Lung (tissue), 12 donors: ENCODE measurements around the gene DYNLRB1. TPM values are rescaled to one million over a fixed set of nuclear protein-coding genes. Genes with fewer than 3 reads are reported as not detected.
A peak's percentile ranks its signal among the peaks of the same experiment; 100 is the strongest.

Experiments
- ATAC-seq: fragments of 200-7000 bp; cut with Tn5 transposase; one replicate; pipeline ENCODE4 v1.9.1; 2020; ENCODE audit warnings: moderate number of reproducible peaks; ENCODE audit not compliant: insufficient read depth, low FRiP score
- DNase-seq, 3 donors: peaks; one replicate each; pipeline ENCODE4 v3.0.0-alpha.2; 2013 to 2017
- H3K27ac ChIP-seq, 2 donors: one replicate each; pipeline ENCODE4 v1.5.1; 2013; ENCODE audit warnings: mild to moderate bottlenecking in 2 of 2, moderate library complexity in 2 of 2, control low read depth in 1 of 2, inconsistent platforms in 1 of 2, low read depth in 1 of 2, low read length in 1 of 2
- H3K27me3 ChIP-seq, 3 donors: one replicate each; pipeline ENCODE4 v1.5.1; 2013; ENCODE audit warnings: low read length in 2 of 3; ENCODE audit not compliant: control insufficient read depth in 3 of 3, insufficient read depth in 3 of 3
- H3K36me3 ChIP-seq, 4 donors: one replicate each; pipeline ENCODE4 v1.5.1; 2013; ENCODE audit warnings: low read length in 4 of 4, mild to moderate bottlenecking in 1 of 4, moderate library complexity in 1 of 4; ENCODE audit not compliant: control insufficient read depth in 4 of 4, insufficient read depth in 4 of 4
- H3K4me1 ChIP-seq, 5 donors: one replicate each; pipeline ENCODE4 v1.5.1; 2013; ENCODE audit warnings: low read length in 5 of 5, mild to moderate bottlenecking in 2 of 5, moderate library complexity in 1 of 5; ENCODE audit not compliant: control insufficient read depth in 5 of 5, insufficient read depth in 5 of 5
- H3K4me3 ChIP-seq: one replicate; pipeline ENCODE4 v1.5.1; 2013; ENCODE audit warnings: mild to moderate bottlenecking, control low read depth, moderate library complexity
- H3K9ac ChIP-seq, 2 donors: one replicate each; pipeline ENCODE4 v1.5.1; 2013; ENCODE audit warnings: low read length in 2 of 2, control low read depth in 1 of 2; ENCODE audit not compliant: insufficient read depth in 1 of 2
- H3K9me3 ChIP-seq, 4 donors: one replicate each; pipeline ENCODE4 v1.5.1; 2013; ENCODE audit warnings: low read length in 3 of 4, mild to moderate bottlenecking in 1 of 4, moderate library complexity in 1 of 4; ENCODE audit not compliant: control insufficient read depth in 4 of 4, insufficient read depth in 3 of 4
- CTCF ChIP-seq: IDR thresholded peaks from 2 replicates; pipeline ENCODE4 v1.5.1; 2012; ENCODE audit warnings: mild to moderate bottlenecking; ENCODE audit errors: control extremely low read depth, extremely low read depth
- WGBS, 2 donors: extraction: QIAGEN DNeasy Blood & Tissue Kit; methylation state at CpG; one replicate each; pipeline ENCODE4 v1.1.7; 2013; 5-methylcytosine and 5-hydroxymethylcytosine counted together
- polyA plus RNA-seq, 2 donors: library from polyadenylated mRNA; stranded (reverse); fragments of 200-250 nt; gene quantifications; one replicate each; pipeline ENCODE4 v1.2.1, GENCODE V29; 2013
- total RNA-seq, 2 donors: library from RNA; depleted of rRNA in 1 of 2; stranded (reverse); fragments of >200 nt in 1 of 2; gene quantifications; one replicate each; pipeline ENCODE4 v1.2.1, GENCODE V29; 2014 to 2021
- donor health status: control.
- donor health status: control.
- donor health status: Bipolar disorder and iron deficiency.
- donor health status: healthy.
- donor health status: DM: yes; HTN: yes; CAD: no.

DYNLRB1 gene
- total and polyA plus RNA-seq, 4 donors = 77.3 to 433 (median 156) TPM

- no peak overlapping the region for H3K4me3 ChIP-seq
- no peaks in the 10 kb centered on the region for H3K9me3 ChIP-seq
- H3K36me3 ChIP-seq = peaks cover 13 to 37% (median 19%) of the 10 kb centered on the region in 4 donors
- no peak overlapping the region for H3K9ac ChIP-seq
- no peaks in the 10 kb centered on the region for H3K27me3 ChIP-seq
- no peak for TF ChIP-seq CTCF
- ATAC-seq (no peak), DNase-seq (no peak)
- peaks cover 4 to 22% (median 11%) of the 10 kb centered on the region in 5 donors for H3K4me1 ChIP-seq
- WGBS, 2 donors = 90 to 93% methylated on average over 10 of the region's 10 CpGs
- H3K27ac ChIP-seq = peak overlapping the region; percentile 64 to 72
Observed at GRCh38 chr20:34527016-34527415, 10.8 kb downstream of the DYNLRB1 start.

- H3K4me1 ChIP-seq = peaks cover 4 to 19% (median 11%) of the 10 kb centered on the region in 5 donors
- DNase-seq (no peak), ATAC-seq (no peak)
- WGBS, 2 donors = 43 to 69% methylated on average over 5 of the region's 5 CpGs
- no peak overlapping the region for H3K4me3 ChIP-seq
- TF ChIP-seq CTCF = no peak
- no peaks in the 10 kb centered on the region for H3K27me3 ChIP-seq
- no peaks in the 10 kb centered on the region for H3K9me3 ChIP-seq
- no peak overlapping the region for H3K9ac ChIP-seq
- H3K27ac ChIP-seq = peak overlapping the region in 1 of 2 donors; percentile 10
- H3K36me3 ChIP-seq = peaks cover 13 to 34% (median 24%) of the 10 kb centered on the region in 4 donors
Observed at GRCh38 chr20:34528921-34529297, 12.7 kb downstream of the DYNLRB1 start.

DNA sequence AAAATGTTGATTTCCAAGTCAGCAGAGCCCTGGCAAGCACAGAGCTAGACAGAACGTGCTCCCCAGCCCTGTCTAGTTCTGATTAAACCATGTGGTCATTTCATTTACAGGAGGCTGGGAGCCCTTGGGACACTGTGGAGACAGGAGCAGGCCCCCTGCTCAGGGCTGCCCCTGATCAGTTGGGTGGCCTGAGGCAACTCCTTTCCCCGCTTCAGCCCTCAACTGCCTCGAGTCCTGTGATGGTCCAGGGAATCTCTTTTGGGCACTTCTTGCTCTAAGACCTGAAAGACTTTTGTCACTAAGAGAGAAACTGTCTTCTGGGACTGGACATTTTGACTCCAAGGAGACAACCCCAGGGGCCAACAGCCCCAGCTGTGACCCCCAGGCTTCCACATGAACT lies 13.5 kb downstream of the DYNLRB1 start:
- 90 to 91% methylated on average over 3 of the region's 3 CpGs for WGBS, 2 donors
- no peak overlapping the region for H3K4me3 ChIP-seq
- H3K9me3 ChIP-seq = no peaks in the 10 kb centered on the region
- H3K4me1 ChIP-seq = peaks cover 4 to 19% (median 11%) of the 10 kb centered on the region in 5 donors
- H3K36me3 ChIP-seq = peaks cover 13 to 36% (median 29%) of the 10 kb centered on the region in 4 donors
- DNase-seq (no peak), ATAC-seq (no peak)
- no peak overlapping the region for H3K9ac ChIP-seq
- H3K27me3 ChIP-seq = no peaks in the 10 kb centered on the region
- TF ChIP-seq CTCF = no peak
- H3K27ac ChIP-seq = peak overlapping the region in 1 of 2 donors; percentile 54

GRCh38 chr20:34530342-34530741 lies 14.1 kb downstream of the DYNLRB1 start:
- Histone ChIP-seq H3K9ac (no peak overlapping the region), H3K4me3 (no peak overlapping the region), H3K4me1 (peaks cover 4 to 18% (median 7%) of the 10 kb centered on the region in 5 donors), H3K27ac (peak overlapping the region in 1 of 2 donors; percentile 18), H3K9me3 (no peaks in the 10 kb centered on the region), H3K27me3 (no peaks in the 10 kb centered on the region), H3K36me3 (peaks cover 13 to 42% (median 35%) of the 10 kb centered on the region in 4 donors)
- WGBS, 2 donors = 86 to 91% methylated on average over 5 of the region's 5 CpGs
- no peak for TF ChIP-seq CTCF
- no peak for ATAC-seq
- DNase-seq = no peak
